GM18508 (cell line): ENCODE measurements around the gene KIF5C.
A peak's percentile ranks its signal among the peaks of the same experiment; 100 is the strongest.

ENCODE experiments used
- ATAC-seq: cut with Tn5 transposase; IDR thresholded peaks from one replicate; pipeline ENCODE4 v1.9.1; 2021; ENCODE audit warnings: moderate number of reproducible peaks; ENCODE audit not compliant: insufficient read depth, unreplicated experiment

Gene KIF5C

DNA sequence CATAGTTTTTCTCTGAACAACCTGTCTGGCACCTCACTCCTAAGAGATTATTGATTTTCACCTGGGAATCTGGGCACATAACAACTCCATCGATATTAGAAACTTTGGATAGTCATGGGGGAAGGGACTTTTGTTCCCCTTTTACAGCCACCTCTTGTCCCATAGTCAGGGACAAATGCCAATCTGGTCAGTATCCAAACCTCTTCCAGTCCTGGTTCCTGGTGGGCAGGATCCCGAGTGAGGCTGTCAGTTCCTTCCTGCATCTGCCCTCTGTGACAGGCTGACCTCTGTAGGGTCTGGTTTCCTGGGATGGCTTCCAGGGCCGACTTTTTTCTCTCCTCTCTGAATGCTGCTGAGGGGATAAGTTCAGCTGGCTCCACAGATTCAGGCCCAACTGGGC, 11.0 kb downstream of the KIF5C start:
- no peak for ATAC-seq

GRCh38 chr2:148887350-148888002, 12.4 kb downstream of the KIF5C start:
- no peak for ATAC-seq

- ATAC-seq: no peak
These were observed 13.0 kb downstream of the KIF5C start for GRCh38 chr2:148888003-148888501.

GRCh38 chr2:148888986-148889385, 14.0 kb downstream of the KIF5C start:
- ATAC-seq: no peak

- ATAC-seq: no peak
These were observed 18.9 kb downstream of the KIF5C start for GRCh38 chr2:148893906-148894305.

DNA sequence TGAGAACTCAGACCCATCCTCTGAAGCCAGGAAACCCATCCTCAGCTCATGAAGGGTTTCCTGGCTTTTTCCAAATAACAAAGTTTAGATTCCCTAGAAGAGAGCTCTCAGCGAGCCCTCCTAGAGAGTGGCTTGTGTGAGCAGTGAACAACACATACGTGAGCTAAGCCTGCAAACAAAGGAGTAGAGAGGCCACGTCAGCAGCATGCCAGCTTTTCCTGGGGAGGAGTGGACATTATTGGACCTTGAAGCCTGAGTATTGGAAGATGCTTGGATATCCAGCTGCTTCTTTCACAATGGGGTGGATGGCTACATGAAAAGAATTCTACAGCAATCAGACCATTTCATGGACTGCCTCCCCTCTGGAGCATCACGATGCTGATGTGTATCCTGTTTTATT, 21.1 kb downstream of the KIF5C start:
- no peak for ATAC-seq

DNA sequence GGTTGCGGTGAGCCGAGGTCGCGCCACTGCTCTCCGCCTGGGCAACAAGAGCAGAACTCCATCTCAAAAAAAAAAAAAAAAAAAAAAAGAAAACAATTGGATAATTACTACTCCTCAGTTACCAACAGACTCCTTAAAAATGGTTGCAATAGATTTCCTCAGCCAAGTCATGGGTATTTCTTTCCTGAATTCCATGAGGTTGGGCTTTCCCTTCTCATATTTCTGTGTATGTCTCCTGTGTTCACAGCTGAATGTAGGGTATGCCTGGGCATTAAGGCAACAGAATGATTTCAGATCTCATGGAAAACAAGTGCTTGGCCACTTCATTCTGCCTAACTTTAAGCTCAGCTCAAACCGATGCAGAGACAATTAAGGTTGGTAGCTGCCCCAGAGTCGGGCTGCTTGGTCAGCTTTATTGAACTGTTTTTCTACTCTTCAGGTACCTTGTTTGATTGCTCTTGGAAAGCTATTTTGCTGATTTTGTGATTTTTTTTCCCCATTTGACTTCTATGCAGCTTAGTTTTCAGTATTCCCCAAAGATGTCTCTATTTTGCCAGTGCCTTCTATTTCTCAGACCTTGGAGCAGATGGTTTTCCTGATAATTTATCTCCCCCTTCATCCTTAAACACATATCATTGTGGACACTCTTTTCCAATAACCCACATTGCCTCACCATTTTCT, 24.8 kb downstream of the KIF5C start:
- no peak for ATAC-seq

GRCh38 chr2:148900350-148900837, 25.4 kb downstream of the KIF5C start:
- no peak for ATAC-seq

GRCh38 chr2:148901142-148901541, 26.1 kb downstream of the KIF5C start:
- no peak for ATAC-seq

GRCh38 chr2:148902798-148903197, 27.8 kb downstream of the KIF5C start:
- no peak for ATAC-seq

- ATAC-seq: no peak
These were observed 28.3 kb downstream of the KIF5C start for GRCh38 chr2:148903294-148903693.

- no peak for ATAC-seq
These were observed 29.0 kb downstream of the KIF5C start for GRCh38 chr2:148903979-148904378.

DNA sequence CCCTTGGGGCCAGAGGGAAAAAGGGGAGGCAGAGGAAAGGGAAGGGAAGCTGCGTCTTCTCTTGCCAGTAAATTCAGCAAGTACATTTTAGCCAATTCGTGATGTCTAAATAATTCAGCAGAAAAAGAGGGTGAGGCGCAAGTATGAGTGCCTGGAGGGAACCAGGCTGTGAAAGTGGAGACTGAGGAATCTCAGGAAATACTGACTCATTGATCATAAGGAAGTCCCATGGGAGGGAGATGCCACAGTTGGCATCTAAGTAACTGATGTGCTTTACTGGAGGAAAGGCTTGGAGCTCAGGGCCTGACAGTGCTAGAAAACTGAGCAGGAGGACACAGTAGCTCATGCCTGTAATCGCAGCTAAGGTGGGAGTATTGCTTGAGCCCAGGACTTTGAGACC, 31.1 kb downstream of the KIF5C start:
- ATAC-seq: no peak

DNA sequence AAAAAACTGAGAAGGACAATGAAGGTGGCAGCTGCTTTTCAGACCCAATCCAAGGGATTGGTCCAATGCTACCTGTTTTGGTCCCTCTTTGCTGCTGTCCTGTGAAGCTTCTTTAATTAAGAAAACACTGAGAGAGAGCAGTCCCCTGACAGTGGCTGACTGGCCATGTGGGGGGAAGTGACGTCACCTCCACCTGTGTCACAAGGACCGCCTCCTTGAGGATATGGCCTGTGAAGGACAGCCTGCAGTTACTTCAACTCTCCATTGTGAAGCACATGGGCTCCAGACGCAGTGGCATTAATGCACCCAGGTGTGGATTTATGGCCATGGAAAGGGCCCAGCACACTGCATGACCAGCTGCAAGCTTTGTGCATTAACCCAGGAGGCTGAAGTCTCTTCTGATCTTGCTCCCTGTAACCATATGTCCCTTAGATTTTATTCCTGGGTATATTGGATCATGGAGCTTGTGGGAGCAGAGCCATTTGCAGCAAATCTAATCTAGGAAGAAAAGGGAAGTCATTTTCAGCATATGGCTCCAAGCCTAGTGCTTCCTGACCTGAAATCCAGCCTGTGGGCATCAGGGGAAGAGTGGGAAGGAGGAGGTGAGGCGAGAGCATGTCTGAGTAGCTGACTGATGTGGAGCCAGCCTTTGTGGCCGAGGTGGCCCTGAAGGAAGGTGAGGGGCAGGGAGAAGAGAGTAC, 32.2 kb downstream of the KIF5C start:
- no peak for ATAC-seq

DNA sequence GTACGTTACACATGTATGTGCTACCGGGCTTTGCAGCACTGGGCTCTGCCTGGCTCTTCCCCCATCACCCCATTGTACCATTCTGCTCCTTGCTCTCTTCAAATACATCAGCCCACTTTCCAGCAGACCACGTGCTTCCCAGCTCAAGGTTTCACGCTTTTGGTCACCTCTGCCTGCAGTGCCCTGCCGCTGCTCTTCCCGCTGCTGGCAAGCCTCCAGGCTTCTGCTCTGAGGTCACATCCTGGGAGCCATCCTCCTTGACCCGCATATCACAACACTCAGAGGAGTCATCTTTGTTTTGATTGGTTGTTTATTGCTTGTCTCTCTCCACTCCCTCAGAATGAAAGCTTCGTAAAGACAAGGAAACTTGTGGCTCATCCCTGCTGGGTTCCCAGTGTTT, 34.1 kb downstream of the KIF5C start:
- no peak for ATAC-seq

GRCh38 chr2:148913061-148913460, 38.0 kb downstream of the KIF5C start:
- ATAC-seq: no peak

- ATAC-seq: no peak
These were observed 38.5 kb downstream of the KIF5C start for GRCh38 chr2:148913492-148913891.

DNA sequence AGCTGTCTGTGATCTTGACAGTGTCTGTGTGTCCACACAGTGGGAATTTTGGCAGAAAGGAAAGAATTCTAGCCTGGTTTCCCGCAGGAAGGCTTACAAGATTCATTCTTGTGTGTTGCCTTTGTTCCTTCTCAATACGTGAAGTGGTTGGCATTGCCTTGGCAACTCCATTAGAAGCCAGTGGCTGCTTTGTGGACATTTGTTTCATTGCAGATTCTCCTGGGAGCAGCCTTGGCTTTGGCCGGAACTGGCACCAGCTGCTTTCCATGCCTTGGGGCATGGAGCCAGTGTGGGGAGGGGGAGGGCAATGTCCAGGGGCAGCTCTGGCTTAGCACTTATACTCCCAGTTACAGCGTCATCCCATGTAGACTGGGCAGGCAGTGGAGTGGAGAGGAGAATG, 39.4 kb downstream of the KIF5C start:
- no peak for ATAC-seq

DNA sequence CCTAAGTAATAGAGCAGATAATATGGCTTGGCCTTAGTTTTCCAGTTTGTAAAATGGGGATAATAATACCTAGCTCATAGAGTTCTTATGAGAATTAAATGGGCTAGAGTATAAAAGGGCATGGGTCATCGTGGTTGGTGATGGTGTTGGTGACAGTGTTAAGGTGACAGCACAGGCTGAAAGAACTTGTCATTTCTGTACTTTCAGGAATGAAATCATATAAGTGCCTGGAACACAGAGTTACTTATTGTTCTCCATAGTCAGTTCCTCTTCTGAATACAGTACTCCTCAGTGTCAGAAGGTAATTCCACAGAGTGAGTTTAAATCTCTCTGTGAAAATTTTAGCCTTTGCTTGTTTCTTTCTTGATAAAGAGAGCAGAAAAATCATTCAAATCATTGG, 42.4 kb downstream of the KIF5C start:
- peak; percentile 76 for ATAC-seq

- no peak for ATAC-seq
These were observed 43.5 kb downstream of the KIF5C start for GRCh38 chr2:148918554-148918953.

- no peak for ATAC-seq
These were observed 45.5 kb downstream of the KIF5C start for GRCh38 chr2:148920559-148920958.
